SH-SY5Y (cell line): Measurements from ENCODE around the gene KHDC1L.

ENCODE experiments used
- GATA2 ChIP-seq: IDR thresholded peaks from 2 replicates; pipeline ENCODE4 v1.6.1; 2011; ENCODE audit warnings: mild to moderate bottlenecking, low read depth, low read length
- GATA3 ChIP-seq: IDR thresholded peaks from 2 replicates; pipeline ENCODE4 v1.6.1; 2011; ENCODE audit warnings: low read depth, mild to moderate bottlenecking, low read length, moderate library complexity

The KHDC1L gene, protein sequence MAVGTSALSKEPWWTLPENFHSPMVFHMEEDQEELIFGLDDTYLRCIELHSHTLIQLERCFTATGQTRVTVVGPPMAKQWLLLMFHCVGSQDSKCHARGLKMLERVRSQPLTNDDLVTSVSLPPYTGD

DNA sequence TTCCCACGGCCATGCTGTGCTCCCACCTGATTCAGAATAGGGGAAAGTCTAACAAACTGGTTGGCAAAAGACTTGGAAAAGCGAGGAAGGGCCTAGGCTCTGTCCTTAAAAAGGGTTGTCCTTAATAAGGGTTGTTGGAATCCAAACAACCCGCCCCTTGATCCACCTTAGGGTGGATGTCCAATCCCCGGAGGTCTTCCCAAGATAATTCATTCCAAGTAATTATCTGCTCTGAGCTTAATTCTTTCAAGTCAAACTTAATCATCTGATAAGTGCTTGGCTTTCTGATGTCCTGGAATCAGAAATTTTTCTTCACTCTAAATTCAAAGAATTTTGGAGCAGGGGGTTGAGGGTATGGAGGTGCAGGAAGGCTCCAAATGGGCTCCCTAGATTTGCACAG, at the start of gene KHDC1L:
TSS of gene KHDC1L (minus strand) at position 101 of the 400 bp plus-strand sequence. CDS start at position 13, 88 bp downstream.
- TF ChIP-seq GATA2 (no peak), GATA3 (no peak)

- TF ChIP-seq GATA3 (no peak), GATA2 (no peak)
Measured at GRCh38 chr6:73264446-73264845, 39.1 kb upstream of the KHDC1L start.

- TF ChIP-seq GATA3 (no peak), GATA2 (no peak)
Measured at GRCh38 chr6:73263570-73263909, 38.2 kb upstream of the KHDC1L start.

DNA sequence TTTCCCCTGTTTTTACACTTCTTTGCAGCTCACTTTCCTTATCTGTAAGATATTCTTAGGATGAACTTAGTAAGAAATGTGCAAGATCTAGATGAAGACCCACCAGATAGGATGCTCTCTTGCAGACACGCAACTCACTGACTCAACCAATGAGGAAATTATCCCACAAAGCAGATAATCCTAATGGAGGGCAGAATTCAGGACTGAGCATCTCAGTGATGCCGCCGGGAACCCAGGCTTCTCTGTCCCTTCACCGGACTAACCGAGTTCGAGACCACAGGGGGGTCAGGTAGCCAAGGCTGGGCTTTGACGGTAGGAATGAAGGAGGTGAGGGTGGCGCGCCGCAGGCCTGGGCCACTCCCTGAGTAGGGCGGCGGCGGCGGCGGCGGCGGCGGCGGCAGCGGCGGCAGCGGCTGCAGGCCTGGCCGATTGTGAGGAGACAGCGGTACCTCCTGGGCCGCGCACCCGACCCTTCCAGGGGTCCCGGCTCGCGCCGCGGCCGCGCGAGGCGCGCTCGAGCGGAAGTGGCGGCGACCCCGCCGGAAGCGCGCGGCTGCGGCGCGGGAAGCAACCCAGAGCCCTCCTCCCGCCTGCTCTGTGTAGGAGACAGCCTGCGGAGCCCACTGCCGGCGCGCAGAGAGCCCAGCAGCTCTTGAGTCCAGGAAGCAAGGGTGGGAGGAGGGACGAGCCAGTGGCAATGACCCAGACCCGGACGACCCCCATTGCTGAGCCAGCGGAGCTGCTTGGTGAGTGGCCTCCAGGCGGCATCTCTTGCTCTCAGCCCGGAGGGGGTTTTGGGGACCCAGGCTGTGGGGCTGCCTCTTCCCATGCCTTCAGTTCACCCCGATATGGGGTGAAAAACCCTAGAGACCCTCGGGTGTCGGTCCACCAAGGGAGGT, 37.6 kb upstream of the KHDC1L start, which contains the start of gene KHDC1:
TSS of gene KHDC1 (minus strand) at position 526 of the 899 bp plus-strand sequence. CDS start 20,679 bp downstream, outside the sequence.
- no peak for TF ChIP-seq GATA3

DNA sequence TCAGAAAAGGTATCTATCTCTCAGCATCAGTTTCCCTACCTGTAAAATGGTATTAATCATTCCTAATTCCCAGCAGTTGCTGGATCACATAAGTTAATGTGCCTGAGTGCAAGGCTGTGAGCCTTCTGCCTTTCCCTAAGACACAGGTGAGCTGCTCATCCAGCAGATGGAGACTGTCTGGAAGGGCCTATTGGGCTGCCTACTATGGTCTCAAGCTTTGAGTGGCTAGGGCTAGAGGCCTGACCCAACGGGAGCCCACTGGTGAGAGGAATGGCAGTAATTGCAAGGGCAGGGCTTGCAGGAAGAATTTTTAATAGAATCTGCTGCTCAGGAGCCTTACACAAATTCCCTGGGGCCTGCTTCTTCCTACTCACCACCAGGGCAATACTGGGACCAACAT, 33.4 kb upstream of the KHDC1L start:
- TF ChIP-seq GATA3, result no peak
- TF ChIP-seq GATA2, result no peak

DNA sequence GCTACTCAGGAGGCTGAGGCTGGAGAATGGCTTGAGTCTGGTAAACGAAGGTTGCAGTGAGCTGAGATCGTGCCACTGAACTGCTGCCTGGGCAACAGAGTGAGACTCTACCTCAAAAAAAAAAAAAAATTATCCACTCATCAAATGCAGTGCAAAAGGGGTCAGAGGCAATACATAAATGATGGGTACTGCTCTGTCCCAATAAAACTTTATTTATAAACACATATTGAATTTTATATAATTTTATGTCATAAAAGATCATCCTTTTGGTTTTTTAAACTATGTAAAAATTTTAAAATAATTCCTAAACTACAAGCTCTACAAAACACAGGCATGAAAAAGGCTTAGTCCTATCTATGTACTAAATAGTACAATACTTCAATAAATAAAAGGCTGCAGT, 27.4 kb upstream of the KHDC1L start:
- no peak for TF ChIP-seq GATA2
- no peak for TF ChIP-seq GATA3

DNA sequence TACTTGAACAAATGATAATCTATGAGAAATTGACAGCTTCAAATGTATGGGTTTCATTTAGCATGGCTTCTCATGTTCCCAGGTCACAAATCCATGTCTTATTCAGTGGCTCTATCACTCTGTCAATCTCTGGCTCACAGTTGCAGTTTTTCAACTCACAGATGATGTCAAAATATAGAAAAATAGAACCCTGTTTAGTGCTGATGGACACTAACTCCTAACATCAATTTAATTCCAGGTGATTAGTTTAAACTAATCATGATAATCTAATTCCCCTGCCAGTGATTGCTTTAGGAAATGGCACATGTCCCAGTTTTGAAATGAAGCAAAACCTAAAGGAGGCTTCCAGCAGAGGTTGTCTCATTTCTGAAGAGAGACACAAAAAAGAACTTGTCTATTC, 24.7 kb upstream of the KHDC1L start:
- TF ChIP-seq GATA3 (peak; percentile 63), GATA2 (peak; percentile 71)

- TF ChIP-seq GATA3, result no peak
- no peak for TF ChIP-seq GATA2
Measured at GRCh38 chr6:73248192-73248903, 23.1 kb upstream of the KHDC1L start.

DNA sequence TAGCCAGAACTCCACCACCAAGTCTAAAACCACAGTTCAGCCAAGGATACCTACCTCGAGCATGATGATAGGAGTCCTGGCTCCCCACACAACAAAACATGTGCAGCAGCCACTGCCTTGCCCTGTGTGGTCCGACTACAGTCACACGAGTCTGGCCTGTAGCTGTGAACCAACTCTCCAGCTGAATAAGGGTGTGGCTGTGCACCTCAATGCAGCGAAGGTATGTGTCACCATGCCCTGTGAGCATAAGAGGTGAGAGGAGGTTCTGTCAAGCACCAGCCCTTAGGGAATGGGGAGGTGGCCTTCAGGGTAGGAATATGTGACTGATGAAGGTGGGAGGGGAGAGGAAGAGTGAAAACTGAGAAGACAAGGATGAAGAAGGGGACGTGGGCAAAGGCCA, 16.7 kb upstream of the KHDC1L start:
- TF ChIP-seq GATA2 (no peak), GATA3 (no peak)

DNA sequence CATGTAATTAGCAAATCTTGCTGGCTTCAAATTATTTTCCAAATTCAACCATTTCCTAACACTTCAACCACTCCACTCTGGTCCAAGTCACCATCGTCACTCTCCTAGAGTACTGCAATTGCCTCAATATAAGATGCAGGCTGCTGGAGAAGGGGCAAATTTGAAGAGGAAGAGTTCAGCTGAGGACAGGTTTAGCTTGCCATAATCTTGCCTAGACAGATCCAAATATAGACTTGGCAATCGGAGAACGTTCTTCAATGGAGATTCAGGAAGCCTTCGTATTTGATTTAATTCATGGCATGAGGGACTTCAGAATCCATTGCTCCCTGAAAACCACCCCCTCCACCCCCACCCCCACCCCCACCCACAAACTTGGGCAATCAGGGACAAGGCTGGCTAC, 15.4 kb upstream of the KHDC1L start:
- TF ChIP-seq GATA2 (no peak), GATA3 (no peak)

GRCh38 chr6:73236144-73236750, 11.0 kb upstream of the KHDC1L start:
- TF ChIP-seq GATA2, result no peak
- no peak for TF ChIP-seq GATA3

DNA sequence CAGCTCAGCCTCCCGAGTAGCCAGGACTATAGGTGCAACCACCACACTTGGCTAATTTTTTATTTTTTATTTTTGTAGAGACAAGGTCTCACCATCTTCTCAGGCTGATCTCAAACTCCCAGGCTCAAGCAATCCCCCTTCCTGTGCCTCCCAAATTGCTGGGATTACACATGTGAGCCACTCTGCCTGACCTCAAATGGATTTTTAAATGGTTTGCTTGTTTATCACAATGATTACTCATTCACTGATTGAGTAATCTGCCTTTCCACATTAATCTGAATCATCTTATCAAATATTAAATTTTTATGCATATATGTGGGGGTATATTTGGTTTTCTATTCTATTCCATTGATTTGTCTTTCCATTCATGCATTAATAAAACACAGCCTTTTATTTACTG, 9.4 kb upstream of the KHDC1L start:
- TF ChIP-seq GATA2 (no peak), GATA3 (no peak)

- TF ChIP-seq GATA2 (no peak), GATA3 (no peak)
Measured at GRCh38 chr6:73233048-73233447, 7.8 kb upstream of the KHDC1L start.

DNA sequence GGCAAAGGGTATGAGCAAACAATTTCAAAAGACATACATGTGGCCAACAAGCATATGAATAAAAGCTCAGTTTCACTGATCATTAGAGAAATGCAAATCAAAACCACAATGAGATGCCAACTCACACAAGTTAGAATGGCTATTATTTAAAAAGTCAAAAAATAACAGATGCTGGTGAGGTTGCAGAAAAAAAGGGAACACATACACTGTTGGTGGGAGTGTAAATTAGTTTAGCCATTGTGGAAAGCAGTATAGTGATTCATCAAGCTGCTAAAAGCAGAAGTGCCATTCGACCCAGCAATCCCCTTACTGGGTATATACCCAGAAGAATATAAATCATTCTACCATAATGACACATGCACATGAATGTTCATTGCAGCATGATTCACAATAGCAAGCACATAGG, 6.7 kb upstream of the KHDC1L start:
- TF ChIP-seq GATA2 (no peak), GATA3 (no peak)

GRCh38 chr6:73227606-73228255, 2.4 kb upstream of the KHDC1L start:
- TF ChIP-seq GATA2 (no peak), GATA3 (no peak)

GRCh38 chr6:73216859-73217258, 8.4 kb downstream of the KHDC1L start:
- no peak for TF ChIP-seq GATA2
- TF ChIP-seq GATA3, result no peak
